NCI-H510A (cell line): Measurements from ENCODE around the gene LIMD2.

ENCODE experiments used
- DNase-seq: peaks from one replicate; lab custom pipeline; 2025; lab: John Stamatoyannopoulos, UW

The LIMD2 gene

DNA sequence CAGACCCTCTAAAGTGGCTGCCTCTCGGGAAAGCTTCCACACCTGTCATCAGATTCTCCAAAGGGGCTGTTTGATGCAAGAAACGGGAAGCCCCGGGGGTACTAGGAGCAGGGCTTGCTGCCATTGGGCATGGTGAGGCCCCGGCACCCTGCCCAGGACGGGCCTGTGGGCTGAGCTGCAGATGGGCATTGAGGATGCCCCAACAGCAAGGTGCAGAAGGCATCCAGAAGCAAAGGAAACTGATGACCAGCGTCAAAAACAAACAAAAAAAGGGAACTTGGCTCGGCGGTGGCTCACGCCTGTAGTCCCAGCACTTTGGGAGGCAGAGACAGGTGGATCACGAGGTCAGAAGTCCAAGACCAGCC is 1.5 kb upstream of the LIMD2 start:
- DNase-seq, result no peak

GRCh38 chr17:63700528-63701455 is 867 bp upstream of the LIMD2 start:
- peak; percentile 66 for DNase-seq

- no peak for DNase-seq
Measured at GRCh38 chr17:63698886-63699637, 863 bp downstream of the LIMD2 start.

DNA sequence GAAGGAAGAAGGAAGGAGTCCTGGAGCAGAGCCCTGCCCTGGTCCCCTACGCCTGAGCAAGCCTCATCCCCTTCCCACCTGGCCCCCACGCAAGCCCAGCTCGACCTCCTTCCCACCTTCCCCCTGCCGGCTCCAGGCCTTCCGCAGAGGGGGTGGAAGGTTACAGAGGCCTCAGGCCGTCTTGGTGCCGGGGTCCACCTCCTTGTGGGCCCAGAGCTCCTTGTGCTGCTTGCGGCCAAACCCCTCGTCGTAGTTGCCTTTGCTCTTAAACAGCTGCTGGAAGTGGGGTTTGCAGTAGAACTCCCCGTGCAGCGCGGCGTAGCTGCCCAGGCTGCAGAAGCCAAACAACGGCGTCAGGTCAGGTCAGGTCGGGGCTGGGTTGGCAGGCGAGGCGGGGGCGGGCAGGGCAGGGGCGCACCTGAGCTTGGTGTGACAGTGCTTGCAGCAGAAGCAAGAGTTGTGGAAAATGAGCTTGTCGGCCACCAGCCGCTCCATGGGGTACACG is 1.5 kb downstream of the LIMD2 start:
- DNase-seq, result no peak

GRCh38 chr17:63697341-63698286 is 2.3 kb downstream of the LIMD2 start:
- no peak for DNase-seq

GRCh38 chr17:63696381-63696961 is 3.5 kb downstream of the LIMD2 start:
- no peak for DNase-seq

- DNase-seq, result no peak
Measured at GRCh38 chr17:63695889-63696288, 4.0 kb downstream of the LIMD2 start.

GRCh38 chr17:63694950-63695773 is 4.8 kb downstream of the LIMD2 start:
- DNase-seq, result no peak

GRCh38 chr17:63694229-63694949 is 5.5 kb downstream of the LIMD2 start:
- no peak for DNase-seq

GRCh38 chr17:63693411-63694113 is 6.4 kb downstream of the LIMD2 start:
- DNase-seq, result no peak

- DNase-seq, result no peak
Measured at GRCh38 chr17:63692195-63692816, 7.6 kb downstream of the LIMD2 start.

- DNase-seq, result no peak
Measured at GRCh38 chr17:63689479-63689878, 10.4 kb downstream of the LIMD2 start.

GRCh38 chr17:63688396-63689020 is 11.4 kb downstream of the LIMD2 start:
- no peak for DNase-seq

- DNase-seq, result no peak
Measured at GRCh38 chr17:63686138-63686685, 13.7 kb downstream of the LIMD2 start.

GRCh38 chr17:63685578-63685977 is 14.3 kb downstream of the LIMD2 start:
- no peak for DNase-seq

DNA sequence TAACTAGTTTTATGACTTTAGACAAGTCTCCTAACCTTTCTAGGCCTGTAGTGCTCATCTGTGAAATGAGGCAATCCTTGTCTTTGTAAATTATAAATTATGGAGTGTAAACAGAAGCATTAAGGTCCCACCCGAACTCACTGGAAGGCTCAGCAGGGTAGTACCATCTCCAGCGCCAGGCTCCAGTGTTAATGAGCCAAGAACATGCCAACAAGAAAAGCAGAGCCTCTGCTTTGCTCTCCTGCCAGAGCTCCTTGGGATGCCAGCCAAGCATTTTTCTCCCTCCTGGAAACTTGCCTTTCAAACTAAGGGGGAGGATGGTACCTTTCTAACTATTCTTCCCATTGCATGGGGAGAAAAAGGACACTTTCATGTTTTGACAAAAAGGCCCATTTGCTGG is 14.9 kb downstream of the LIMD2 start:
- DNase-seq, result no peak

- no peak for DNase-seq
Measured at GRCh38 chr17:63682981-63683380, 16.9 kb downstream of the LIMD2 start.

GRCh38 chr17:63682441-63682840 is 17.5 kb downstream of the LIMD2 start:
- DNase-seq, result no peak
